NAMALWA (cell line): ENCODE measurements around the gene MYO1F.
"Not testable (repeated sequence)": the region's sequence is repeated elsewhere in the genome, so short reads cannot be mapped to it uniquely, and the experiment has no call there.

Source experiments
- DNase-seq: peaks from one replicate; pipeline ENCODE4 v3.0.0-alpha.2; 2015; ENCODE audit warnings: low spot score

MYO1F gene

GRCh38 chr19:8564866-8565265 is 12.4 kb downstream of the MYO1F start:
- not testable (repeated sequence) for DNase-seq

- no peak for DNase-seq
Observed at GRCh38 chr19:8561075-8561764, 16.0 kb downstream of the MYO1F start.

- DNase-seq: no peak
Observed at GRCh38 chr19:8558325-8558724, 18.9 kb downstream of the MYO1F start.

GRCh38 chr19:8557642-8558238 is 19.5 kb downstream of the MYO1F start:
- no peak for DNase-seq

- DNase-seq: not testable (repeated sequence)
Observed at GRCh38 chr19:8553729-8554128, 23.5 kb downstream of the MYO1F start.

- peak; percentile 65 for DNase-seq
Observed at GRCh38 chr19:8552810-8553209, 24.4 kb downstream of the MYO1F start.

- no peak for DNase-seq
Observed at GRCh38 chr19:8550070-8550469, 27.2 kb downstream of the MYO1F start.

GRCh38 chr19:8545743-8546142 is 31.5 kb downstream of the MYO1F start:
- DNase-seq: no peak

- DNase-seq: no peak
Observed at GRCh38 chr19:8544168-8544567, 33.1 kb downstream of the MYO1F start.

GRCh38 chr19:8539621-8540149 is 37.6 kb downstream of the MYO1F start:
- no peak for DNase-seq

- DNase-seq: no peak
Observed at GRCh38 chr19:8537099-8537498, 40.1 kb downstream of the MYO1F start.

GRCh38 chr19:8536282-8536681 is 41.0 kb downstream of the MYO1F start:
- no peak for DNase-seq

GRCh38 chr19:8532225-8532624 is 45.0 kb downstream of the MYO1F start:
- no peak for DNase-seq

GRCh38 chr19:8531470-8531869 is 45.8 kb downstream of the MYO1F start:
- no peak for DNase-seq

GRCh38 chr19:8530061-8530679 is 47.1 kb downstream of the MYO1F start:
- DNase-seq: no peak

- DNase-seq: no peak
Observed at GRCh38 chr19:8529369-8530006, 47.8 kb downstream of the MYO1F start.

- no peak for DNase-seq
Observed at GRCh38 chr19:8528500-8528899, 48.7 kb downstream of the MYO1F start.

- no peak for DNase-seq
Observed at GRCh38 chr19:8526345-8527091, 50.7 kb downstream of the MYO1F start.

- no peak for DNase-seq
Observed at GRCh38 chr19:8525401-8525684, 51.9 kb downstream of the MYO1F start.

GRCh38 chr19:8519388-8519787 is 57.9 kb downstream of the MYO1F start:
- DNase-seq: no peak

GRCh38 chr19:8518536-8518935 is 58.7 kb downstream of the MYO1F start:
- no peak for DNase-seq
